ENCODE results near the gene FNBP1.

DNA sequence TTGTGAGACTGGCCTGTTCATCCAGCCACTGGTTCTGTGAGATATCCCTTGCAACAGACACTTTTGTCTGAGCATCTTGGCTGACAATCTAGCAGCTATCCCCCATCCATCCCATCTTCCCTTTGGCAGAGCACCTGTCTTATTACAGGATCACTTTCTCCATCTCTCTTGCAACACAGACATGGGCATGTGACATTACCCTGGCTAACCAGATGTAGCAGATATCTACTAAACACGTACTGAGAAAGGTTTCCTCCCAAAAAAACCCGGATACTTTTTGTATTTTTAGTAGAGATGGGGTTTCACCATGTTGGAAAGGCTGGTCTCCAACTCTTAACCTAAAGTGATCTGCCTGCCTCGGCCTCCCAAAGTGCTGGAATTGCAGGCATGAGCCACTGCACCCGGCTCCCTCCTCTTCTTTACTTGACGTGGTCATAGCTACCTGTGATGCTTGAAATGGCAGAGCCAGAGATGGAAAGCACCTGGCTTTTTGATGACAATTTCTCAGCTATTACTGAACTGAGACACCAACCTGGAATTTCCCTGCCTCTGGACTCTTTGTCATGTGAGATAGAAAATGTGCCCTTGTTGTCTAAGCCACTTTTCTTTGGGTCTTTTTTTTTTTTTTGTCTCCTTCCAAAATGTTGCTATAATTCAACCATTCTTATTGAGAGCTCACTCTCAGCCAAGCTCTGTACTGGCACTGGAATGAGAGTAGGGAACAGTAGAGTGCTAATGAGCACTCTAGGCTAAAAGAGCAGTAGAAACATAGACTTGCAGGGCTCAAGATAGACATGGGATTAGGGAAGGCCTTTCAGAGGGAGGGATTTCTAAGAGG, 32.6 kb downstream of the FNBP1 start:
- no peak for TF ChIP-seq POLR2A (IDR thresholded peaks at IDR 0.05)
- TF ChIP-seq CTCF (IDR thresholded peaks at IDR 0.05 in 4 of 5, conservative IDR thresholded peaks at IDR 0.05 in 1 of 5) = no peak
